Lower lobe of right lung (tissue), 2 donors: ENCODE results near the gene CUX1. TPM values are rescaled to one million over a fixed set of nuclear protein-coding genes. Genes with fewer than 3 reads are reported as not detected.
A peak's percentile ranks its signal among the peaks of the same experiment; 100 is the strongest.

ENCODE experiments used
- ATAC-seq, 2 donors: fragments of 200-7000 bp; cut with Tn5 transposase; one replicate each; pipeline ENCODE4 v1.9.1; 2020 to 2022; ENCODE audit warnings: mild to moderate bottlenecking in 2 of 2, moderate library complexity in 2 of 2
- DNase-seq: peaks from one replicate; pipeline ENCODE4 v3.0.0-alpha.2; 2020
- H3K27ac ChIP-seq: fragments of 200-600 bp; one replicate; pipeline ENCODE4 v1.8.0; 2022
- H3K27me3 ChIP-seq: fragments of 200-600 bp; one replicate; pipeline ENCODE4 v1.8.0; 2022; ENCODE audit warnings: low read depth
- H3K36me3 ChIP-seq: fragments of 200-600 bp; one replicate; pipeline ENCODE4 v1.8.0; 2022; ENCODE audit warnings: mild to moderate bottlenecking
- H3K4me1 ChIP-seq: fragments of 200-600 bp; one replicate; pipeline ENCODE4 v1.8.0; 2022
- H3K4me3 ChIP-seq: fragments of 200-600 bp; one replicate; pipeline ENCODE4 v1.8.0; 2022; ENCODE audit warnings: mild to moderate bottlenecking
- H3K9me3 ChIP-seq: fragments of 200-600 bp; one replicate; pipeline ENCODE4 v1.8.0; 2022
- CTCF ChIP-seq: fragments of 200-600 bp; IDR thresholded peaks from one replicate; pipeline ENCODE4 v1.8.0; 2022; ENCODE audit warnings: antibody characterized with exemption, mild to moderate bottlenecking
- intact Hi-C: fragments of 100-400 bp; cut with DNase I; formaldehyde crosslinking; loops from one replicate; pipeline ENCODE4 v1.11.0; 2022
- total RNA-seq: library from RNA; stranded (reverse); fragmentation: NEBNext Ultra II Directional; extraction: Animal tissue kit (Norgen Biotek cat#: 25700); gene quantifications from one replicate; pipeline ENCODE4 v1.2.1, GENCODE V29; 2021
- donor health status: DM: no; HTN: yes; CAD: no; lungs with severe emphysema.

CUX1 gene
- total RNA-seq, 1 donor from 2014 or later = 118 TPM

DNA sequence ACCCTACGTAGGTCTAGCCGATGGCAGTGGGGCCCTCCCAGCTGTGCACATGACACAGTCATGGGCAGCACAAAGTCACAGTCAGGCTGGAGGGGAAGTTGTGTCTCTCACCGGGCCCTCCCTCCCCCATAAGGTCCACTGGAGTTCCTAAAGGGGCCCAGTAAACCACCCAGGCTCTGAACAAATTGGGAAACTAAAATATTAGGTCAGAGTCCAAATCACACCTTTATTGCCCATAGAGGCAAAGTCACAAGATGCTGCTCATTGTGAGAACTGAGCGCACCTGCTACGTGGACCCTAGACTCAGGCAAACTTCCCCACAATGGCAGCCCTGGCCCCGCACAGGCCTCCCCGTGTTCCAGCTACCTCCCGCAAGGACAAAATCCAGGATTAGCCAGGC is 424.0 kb downstream of the CUX1 start:
- no peaks in the 10 kb centered on the region for H3K4me1 ChIP-seq
- intact Hi-C loops = no loop called here
- DNase-seq = no peak
- no peak for TF ChIP-seq CTCF
- H3K27ac ChIP-seq = no peak overlapping the region
- H3K27me3 ChIP-seq = no peaks in the 10 kb centered on the region
- ATAC-seq = no peak
- H3K4me3 ChIP-seq = no peak overlapping the region
- H3K36me3 ChIP-seq = peaks cover 74% of the 10 kb centered on the region
- no peaks in the 10 kb centered on the region for H3K9me3 ChIP-seq

DNA sequence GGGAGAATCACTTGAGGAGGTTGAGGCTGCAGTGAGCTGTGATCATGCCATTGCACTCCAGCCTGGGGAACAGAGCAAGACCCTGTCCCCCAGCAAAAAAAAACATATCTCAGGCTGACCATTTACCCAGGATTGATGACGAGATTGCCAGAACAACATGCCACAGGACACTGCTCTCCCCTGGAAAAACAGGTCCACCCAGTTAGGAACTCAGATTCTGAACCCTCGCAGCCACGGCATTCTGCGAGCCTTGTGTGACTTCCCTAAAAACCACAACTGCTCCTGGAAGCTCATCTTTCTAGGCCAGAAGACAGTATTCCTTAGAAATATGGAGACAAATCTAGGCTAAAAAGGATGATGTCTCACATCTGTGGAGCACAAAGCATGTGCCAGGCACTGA is 427.2 kb downstream of the CUX1 start:
- Histone ChIP-seq H3K27ac (no peak overlapping the region), H3K36me3 (peaks cover 70% of the 10 kb centered on the region), H3K9me3 (no peaks in the 10 kb centered on the region), H3K27me3 (no peaks in the 10 kb centered on the region), H3K4me1 (no peaks in the 10 kb centered on the region), H3K4me3 (no peak overlapping the region)
- TF ChIP-seq CTCF = no peak
- ATAC-seq = no peak
- DNase-seq = no peak
- intact Hi-C loops = no loop called here

DNA sequence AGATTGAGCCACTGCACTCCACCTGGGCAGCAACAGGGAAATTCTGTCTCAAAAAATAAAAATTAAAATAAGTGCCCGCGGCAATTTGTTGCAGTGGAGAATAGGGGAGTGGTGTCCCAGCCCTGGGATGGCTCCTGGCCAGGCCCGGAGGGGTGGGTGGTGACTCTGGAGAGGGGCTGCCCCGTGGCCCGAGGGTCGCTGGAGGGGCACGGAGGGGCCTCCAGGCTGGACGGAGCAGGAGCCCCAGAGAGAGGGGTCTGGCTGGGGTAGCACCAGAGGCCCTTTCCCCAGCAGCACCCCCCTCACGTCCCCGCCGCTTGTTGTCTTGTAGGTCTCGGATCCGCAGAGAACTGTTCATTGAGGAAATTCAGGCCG is 430.6 kb downstream of the CUX1 start:
- no peak for DNase-seq
- intact Hi-C loops = no loop called here
- no peaks in the 10 kb centered on the region for H3K27me3 ChIP-seq
- no peak for ATAC-seq
- H3K4me1 ChIP-seq = no peaks in the 10 kb centered on the region
- H3K36me3 ChIP-seq = peaks cover 50% of the 10 kb centered on the region
- H3K27ac ChIP-seq = no peak overlapping the region
- H3K9me3 ChIP-seq = no peaks in the 10 kb centered on the region
- no peak overlapping the region for H3K4me3 ChIP-seq
- no peak for TF ChIP-seq CTCF

DNA sequence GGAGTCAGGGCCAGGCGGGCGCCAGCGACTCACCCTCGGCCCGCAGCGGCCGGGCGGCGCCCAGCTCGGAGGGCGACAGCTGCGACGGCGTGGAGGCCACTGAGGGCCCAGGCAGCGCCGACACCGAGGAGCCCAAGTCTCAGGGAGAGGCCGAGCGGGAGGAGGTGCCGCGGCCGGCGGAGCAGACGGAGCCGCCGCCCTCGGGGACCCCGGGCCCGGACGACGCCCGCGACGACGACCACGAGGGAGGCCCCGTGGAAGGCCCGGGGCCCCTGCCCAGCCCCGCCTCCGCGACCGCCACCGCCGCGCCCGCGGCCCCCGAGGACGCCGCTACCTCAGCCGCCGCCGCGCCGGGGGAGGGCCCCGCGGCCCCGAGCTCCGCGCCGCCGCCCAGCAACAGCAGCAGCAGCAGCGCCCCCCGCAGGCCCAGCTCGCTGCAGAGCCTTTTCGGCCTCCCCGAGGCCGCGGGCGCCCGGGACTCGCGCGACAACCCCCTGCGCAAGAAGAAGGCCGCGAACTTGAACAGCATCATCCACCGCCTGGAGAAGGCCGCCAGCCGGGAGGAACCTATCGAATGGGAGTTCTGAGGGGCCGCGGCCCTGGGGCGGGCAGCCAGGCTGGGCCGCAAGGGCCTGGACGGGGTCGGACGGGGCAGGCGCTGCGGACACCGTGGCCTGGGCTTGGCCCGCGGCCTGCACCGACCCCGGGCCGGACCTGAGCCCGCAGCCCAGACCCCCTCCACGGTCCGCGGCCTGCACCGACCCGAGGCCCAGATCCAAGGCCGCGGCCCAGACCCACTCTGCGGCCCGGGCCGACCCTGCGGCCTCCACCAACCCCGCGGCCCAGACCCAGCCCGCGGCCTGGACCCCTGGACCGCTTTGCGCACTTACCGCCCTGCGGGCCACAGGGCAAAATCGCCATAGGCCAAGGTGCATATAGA is 431.3 kb downstream of the CUX1 start:
- intact Hi-C loops = no loop called here
- no peak for TF ChIP-seq CTCF
- no peak for DNase-seq
- H3K36me3 ChIP-seq = peaks cover 48% of the 10 kb centered on the region
- no peaks in the 10 kb centered on the region for H3K27me3 ChIP-seq
- H3K4me3 ChIP-seq = no peak overlapping the region
- no peak overlapping the region for H3K27ac ChIP-seq
- ATAC-seq = peak in 1 of 2 donors; percentile 22
- H3K4me1 ChIP-seq = no peaks in the 10 kb centered on the region
- H3K9me3 ChIP-seq = no peaks in the 10 kb centered on the region

- peaks cover 30% of the 10 kb centered on the region for H3K36me3 ChIP-seq
- no peak overlapping the region for H3K4me3 ChIP-seq
- H3K27me3 ChIP-seq = no peaks in the 10 kb centered on the region
- ATAC-seq = no peak
- DNase-seq = no peak
- intact Hi-C loops = no loop called here
- no peak overlapping the region for H3K27ac ChIP-seq
- no peaks in the 10 kb centered on the region for H3K4me1 ChIP-seq
- TF ChIP-seq CTCF = no peak
- no peaks in the 10 kb centered on the region for H3K9me3 ChIP-seq
These were observed 434.3 kb downstream of the CUX1 start for GRCh38 chr7:102251531-102252365.
